D721Med (cell line): Measurements from ENCODE around the gene SSR1.

Experiments used
- DNase-seq: peaks from one replicate; pipeline ENCODE4 v3.0.0; 2011; ENCODE audit warnings: low spot score; ENCODE audit not compliant: insufficient read length
- FAIRE-seq: peaks from 2 replicates; lab custom pipeline; 2011; peaks lifted over from hg19 to GRCh38; lab: Jason Lieb, UNC
- TF ChIP-seq, protein P1 (sequence below): IDR thresholded peaks from 2 replicates; pipeline ENCODE4 v1.5.1; 2012; ENCODE audit warnings: mild to moderate bottlenecking, control low read depth; ENCODE audit not compliant: insufficient read depth; ENCODE audit errors: missing control alignments

SSR1 gene

DNA sequence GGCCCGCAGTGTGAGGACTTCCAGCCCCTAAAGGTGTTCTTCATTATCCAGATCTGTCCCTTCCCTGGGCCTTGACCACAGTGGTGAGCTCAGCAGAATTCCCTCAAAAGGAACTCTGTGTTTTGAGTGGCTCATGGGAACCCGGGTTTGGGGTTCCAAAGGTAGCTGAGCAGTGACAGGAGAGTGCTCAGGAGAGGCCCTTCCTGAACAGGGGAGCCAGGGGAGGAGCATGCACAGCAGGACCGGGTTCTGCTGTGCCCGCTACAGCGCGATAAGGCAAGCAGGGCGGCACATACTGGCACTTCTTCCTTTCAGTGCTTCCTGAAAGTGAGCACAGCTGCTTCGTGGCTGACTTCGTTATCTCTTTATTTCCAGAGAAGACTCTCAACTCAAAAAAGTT, 88.3 kb downstream of the SSR1 start:
- TF ChIP-seq, protein P1, sequence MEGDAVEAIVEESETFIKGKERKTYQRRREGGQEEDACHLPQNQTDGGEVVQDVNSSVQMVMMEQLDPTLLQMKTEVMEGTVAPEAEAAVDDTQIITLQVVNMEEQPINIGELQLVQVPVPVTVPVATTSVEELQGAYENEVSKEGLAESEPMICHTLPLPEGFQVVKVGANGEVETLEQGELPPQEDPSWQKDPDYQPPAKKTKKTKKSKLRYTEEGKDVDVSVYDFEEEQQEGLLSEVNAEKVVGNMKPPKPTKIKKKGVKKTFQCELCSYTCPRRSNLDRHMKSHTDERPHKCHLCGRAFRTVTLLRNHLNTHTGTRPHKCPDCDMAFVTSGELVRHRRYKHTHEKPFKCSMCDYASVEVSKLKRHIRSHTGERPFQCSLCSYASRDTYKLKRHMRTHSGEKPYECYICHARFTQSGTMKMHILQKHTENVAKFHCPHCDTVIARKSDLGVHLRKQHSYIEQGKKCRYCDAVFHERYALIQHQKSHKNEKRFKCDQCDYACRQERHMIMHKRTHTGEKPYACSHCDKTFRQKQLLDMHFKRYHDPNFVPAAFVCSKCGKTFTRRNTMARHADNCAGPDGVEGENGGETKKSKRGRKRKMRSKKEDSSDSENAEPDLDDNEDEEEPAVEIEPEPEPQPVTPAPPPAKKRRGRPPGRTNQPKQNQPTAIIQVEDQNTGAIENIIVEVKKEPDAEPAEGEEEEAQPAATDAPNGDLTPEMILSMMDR, result no peak
- DNase-seq, result no peak
- FAIRE-seq, result no peak

DNA sequence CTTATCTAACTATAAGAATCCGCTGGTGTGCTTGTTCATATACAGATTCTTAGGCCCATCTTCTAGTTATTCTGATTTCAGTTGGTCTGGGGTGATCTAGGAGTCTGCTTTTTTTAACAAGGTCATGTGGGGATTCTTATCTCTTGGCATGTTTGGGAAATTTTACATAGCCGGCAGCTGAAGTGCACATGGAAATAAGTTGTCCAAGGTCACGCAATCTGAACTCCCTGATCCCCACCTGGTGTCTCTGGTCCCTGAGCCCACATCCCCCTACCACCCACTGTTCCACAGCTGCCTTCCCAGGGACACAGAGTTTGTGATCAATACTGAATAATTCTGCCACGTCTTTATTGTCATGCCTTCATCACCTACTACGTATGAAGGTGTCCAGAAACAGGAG, 90.8 kb downstream of the SSR1 start:
- TF ChIP-seq, protein P1, result no peak
- FAIRE-seq (no peak), DNase-seq (no peak)

GRCh38 chr6:7219310-7219709, 93.7 kb downstream of the SSR1 start:
- TF ChIP-seq, protein P1, result no peak
- FAIRE-seq, result no peak
- DNase-seq, result no peak

DNA sequence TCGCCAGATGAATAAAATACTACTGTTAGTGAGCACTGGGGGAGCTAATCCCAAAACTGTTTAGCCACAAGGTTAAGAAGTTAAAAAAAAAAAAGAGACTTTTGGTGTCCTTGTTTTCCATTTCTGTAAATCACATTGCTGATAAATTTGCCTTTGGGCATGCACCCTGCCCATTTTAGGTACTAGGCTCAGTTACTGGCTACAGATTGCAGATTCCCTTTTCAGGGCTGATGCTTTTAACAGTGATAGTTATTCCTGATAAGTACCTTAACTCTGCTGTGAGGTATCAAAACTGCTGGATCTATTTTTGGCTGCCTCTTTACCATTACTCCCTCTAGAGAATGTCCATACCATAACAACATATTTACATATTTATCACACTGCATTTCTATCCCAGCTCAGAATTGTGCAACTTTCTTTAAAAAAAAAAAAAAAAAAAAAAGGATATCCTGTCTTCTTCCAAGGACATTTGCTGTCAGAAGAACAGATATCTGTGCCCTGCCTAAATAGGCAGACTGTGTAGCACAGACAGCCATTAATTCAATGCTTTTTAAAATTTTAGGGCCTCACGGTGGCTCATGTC, 94.5 kb downstream of the SSR1 start:
- TF ChIP-seq, protein P1, result no peak
- FAIRE-seq (no peak), DNase-seq (no peak)
